Stimulated activated CD8-positive, alpha-beta memory T cell treated with anti-CD3 and anti-CD28 coated beads, Interleukin-15, amount 100 ng/mL, for 1 hour (primary cell): ENCODE results near the gene PTPN1.
"Not testable (repeated sequence)": the region's sequence is repeated elsewhere in the genome, so short reads cannot be mapped to it uniquely, and the experiment has no call there.

Source experiments
- DNase-seq: peaks from one replicate; pipeline ENCODE4 v3.0.0-alpha.2; 2020; ENCODE audit warnings: low read depth

PTPN1 gene

DNA sequence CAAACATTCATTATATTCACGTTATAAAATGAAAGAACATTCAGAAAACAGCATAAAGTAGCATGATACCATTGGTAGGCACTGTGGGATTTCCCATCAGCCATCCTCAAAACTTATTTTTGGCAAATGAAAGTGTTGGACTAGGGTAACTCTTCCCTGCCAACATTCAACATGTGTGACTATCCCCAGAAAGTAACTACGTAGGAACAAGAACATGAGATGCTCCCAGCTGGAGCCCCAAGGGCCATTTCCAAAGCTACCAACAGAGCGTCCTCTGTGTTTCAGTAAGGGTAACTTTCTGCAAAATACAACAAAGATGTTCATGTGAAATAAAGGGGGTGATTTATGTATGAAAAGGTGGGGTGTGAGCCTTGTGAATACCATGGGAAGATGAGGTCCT is 28.4 kb upstream of the PTPN1 start:
- DNase-seq = no peak

DNA sequence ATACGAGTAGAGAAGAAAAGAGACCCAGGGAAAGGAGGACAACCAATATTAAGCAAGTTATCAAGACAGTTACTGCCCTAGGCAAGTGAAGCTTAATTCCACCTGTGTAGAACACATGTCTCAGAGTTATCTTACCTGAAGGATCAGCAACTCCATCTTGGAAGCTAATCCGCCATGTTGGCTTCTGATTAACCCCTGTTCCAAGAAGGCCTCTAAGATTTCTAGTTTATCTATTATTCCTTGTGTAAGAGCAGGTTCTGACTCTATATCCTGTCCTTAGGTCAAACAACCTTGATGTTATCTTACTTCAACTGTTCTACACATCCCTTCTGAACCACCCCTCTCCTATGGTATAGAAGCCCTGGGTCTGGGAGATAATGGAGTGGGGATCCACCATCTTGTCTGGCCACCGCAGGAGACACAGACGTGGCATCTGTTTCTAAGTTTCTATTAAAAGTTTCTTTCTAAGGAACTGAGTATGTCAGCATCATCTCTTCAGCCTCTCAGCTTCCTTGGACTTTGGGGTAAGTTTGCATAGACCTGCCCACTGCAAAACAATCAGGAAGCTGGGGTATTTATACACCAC is 27.7 kb upstream of the PTPN1 start:
- no peak for DNase-seq

GRCh38 chr20:50484271-50484976 is 25.8 kb upstream of the PTPN1 start:
- no peak for DNase-seq

DNA sequence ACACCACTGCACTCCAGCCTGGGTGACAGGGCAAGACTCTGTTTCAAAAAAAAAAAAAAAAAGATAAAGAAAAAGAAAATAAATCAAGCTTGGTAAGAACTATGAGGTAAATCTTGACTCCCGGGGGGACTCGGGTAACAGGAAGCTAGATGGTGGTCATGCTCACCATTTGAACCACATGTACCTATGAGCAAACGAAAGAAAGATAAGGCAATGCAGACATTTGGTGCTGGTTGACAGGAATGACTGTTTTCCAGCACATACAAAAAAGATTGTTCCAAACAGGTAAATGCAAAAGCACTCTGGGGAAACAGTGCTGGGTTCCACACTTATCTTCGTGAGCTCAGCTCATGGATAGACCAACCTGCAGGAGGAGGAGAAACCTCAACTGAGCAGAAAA is 22.8 kb upstream of the PTPN1 start:
- DNase-seq = no peak

GRCh38 chr20:50488236-50488806 is 21.9 kb upstream of the PTPN1 start:
- DNase-seq = no peak

GRCh38 chr20:50491168-50491567 is 19.0 kb upstream of the PTPN1 start:
- no peak for DNase-seq

- DNase-seq = no peak
These were observed 18.1 kb upstream of the PTPN1 start for GRCh38 chr20:50491926-50492634.

DNA sequence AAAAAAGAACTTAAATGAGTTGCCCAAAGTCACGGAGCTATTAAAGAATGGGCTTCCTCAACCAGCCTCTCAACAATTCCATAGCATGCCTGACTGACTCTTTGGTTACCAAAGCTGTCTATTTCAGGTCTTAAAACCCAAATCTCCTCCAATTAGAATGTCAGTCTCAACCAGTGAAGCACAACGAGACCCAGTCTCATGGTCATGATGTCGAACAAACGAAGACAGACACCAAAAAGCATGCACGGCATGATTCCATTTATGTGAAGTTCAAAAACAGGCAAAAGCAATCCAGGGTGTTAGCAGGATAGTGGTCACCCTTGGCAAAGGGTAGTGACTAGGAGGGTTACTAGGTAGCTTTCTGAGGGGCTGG is 16.3 kb upstream of the PTPN1 start:
- no peak for DNase-seq

DNA sequence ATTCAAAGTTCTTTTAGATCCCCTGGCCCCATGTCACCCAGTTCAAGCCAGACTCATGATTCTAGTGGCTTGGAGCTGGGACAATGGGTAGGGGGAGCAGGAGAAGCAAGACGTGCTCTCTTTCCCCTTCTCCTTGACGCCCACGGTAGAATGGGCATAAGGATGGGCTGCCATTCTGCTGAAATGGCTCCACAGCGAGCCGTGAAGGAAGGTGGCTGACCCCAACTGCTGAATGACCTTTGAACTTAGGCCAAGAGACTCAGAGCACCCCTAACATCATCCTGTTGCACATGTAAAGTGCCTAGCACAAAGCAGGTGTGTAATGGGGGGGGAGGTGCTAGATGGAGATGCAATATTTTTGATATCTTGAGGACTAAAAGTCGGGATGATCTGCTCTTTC is 15.8 kb upstream of the PTPN1 start:
- no peak for DNase-seq

DNA sequence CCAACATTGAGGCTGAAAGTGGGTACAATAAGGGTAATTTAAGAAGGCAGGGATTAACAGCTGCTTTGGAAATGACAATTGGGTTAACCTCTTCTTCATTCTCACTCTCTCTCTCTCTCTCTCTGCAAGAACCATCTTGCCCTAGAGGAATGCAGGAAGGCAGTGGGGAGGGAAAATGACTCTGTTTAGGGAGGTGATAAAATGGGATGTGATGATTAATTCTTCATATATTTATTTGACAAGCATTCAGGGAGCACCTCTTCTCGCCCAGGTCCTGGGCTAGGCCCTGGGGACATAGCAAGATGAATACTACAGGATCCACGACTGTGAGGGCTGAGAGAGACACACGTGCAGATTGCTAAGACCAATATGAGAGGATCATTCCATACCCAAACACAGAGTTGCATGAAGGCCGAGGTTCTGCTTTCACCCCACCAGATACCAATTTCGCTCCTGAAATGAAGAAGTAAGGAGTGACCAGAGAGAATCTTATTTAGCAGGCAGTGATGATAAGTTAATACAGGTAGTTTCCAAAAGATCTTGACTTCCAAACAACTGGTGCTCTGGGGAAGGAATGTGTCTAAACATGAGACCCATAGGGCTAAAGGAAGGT is 13.3 kb upstream of the PTPN1 start:
- DNase-seq = no peak

- DNase-seq = no peak
These were observed 12.0 kb upstream of the PTPN1 start for GRCh38 chr20:50498071-50498776.

DNA sequence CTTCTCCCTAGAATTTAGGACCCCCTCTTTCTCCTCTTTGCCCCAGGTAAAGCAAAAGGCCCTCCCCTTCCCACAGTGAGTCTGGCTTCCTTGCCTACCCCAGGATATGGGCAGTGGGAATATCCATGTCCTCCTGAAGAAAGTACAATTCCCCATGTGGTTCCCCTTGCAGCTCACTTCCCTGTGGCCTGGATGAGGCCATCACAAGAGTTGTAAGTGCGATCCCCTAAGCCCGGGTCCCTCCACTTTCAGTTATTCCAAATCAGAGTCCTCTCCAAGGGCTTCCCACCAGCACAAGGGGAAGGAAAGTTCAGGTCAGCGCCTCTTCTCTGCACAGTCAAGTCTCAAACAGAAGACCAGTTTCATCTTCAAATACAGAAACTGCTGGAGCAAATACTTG is 10.2 kb upstream of the PTPN1 start:
- no peak for DNase-seq

DNA sequence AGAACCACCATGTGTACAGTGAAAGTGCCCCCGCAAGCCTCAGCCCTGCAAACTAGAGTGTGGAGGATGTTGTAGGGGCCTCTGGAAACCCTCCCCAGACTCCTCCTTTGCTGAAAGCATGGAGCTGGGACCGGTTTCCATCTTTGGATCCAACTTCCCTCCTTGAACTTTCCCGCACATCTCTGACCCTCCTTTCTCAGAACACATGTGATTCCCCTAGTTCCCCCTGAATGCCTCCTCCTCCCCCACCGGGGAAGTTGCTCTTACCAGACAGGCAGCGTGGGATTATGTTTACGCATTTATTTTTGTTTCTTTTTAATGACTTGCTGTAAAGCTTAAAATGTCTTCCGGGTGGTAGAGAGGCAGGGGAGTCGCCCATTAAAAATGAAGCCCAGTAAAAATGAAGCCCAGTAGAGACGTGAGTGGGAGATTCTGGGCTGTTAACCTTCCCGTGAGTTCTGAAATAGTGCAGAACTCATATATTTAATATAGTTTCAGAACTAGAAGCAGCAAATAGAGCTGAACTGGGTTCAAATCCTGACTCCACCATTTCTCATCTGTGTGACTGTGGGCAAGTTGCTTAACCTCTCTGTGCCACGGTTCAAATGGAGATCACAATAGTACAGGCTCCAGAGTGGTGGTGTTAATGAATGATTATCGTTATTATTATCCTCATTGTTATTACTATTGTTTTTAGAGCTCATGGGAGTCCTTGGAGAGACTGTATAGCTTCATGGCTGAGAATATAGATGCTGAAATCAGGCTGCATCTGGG is 8.0 kb upstream of the PTPN1 start:
- no peak for DNase-seq

- no peak for DNase-seq
These were observed 5.9 kb upstream of the PTPN1 start for GRCh38 chr20:50504231-50504823.

- no peak for DNase-seq
These were observed 4.0 kb upstream of the PTPN1 start for GRCh38 chr20:50506270-50506579.

- not testable (repeated sequence) for DNase-seq
These were observed 2.4 kb upstream of the PTPN1 start for GRCh38 chr20:50507745-50508144.

- DNase-seq = no peak
These were observed 1.9 kb upstream of the PTPN1 start for GRCh38 chr20:50508171-50508755.

DNA sequence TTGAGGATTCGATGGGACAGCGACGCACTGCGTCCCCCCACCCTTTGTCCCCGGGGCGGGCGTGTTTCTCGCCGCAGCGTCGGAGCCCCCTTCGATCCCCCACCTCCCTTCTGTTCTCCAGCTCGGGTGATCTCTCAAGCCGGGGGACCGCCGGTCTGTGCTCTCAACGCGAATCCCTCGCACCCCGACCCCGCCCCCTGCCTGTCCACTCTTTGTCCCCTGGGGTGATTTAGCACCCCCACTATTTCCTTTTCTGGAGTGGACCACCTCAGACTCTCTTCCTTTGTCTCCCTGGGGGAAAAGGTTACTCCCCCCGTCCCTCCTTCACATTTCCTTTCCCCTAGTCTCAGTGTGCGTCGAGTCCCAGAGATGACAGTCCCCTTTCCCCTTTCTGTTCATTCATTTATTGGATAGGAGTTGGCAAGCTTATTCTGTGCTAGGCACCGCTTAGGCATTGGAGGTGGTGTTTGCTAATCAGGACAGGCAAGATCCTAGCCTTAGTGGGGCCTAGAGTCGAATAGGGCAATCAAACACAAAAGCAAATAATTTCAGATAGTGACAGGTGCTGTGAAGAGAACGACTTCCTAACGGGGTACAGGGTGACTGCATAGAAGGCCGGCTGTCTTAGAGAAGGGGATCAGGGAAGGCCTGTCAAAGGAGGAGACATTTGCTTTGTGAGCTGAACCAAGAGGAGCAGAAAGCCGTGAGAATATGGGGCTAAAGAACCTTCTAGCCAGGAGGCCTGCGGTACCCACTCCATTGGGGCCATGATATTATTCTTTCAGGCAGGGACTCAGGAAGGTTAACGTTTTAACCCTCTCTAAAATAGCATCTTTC is 741 bp downstream of the PTPN1 start:
- no peak for DNase-seq

DNA sequence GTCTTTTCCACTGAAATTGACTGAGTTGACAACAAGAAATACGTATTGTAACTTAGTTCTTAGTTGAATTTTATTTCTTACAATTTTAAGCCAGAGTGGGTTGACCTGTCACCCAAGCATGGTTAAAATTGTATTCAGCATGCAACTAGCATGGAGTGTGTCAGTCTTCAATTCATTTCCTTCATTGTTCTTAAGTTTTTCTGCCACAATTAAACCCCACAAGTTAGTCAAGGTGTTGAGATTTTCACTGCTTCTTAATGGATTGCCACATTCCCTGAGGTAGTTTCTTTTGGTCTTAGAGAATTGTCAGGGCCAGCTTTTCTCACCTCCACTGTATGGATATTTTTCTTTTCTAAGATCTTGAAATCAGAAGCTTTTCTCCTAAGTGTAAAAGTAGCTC is 2.1 kb downstream of the PTPN1 start:
- DNase-seq = no peak
